Fibroblast of lung (primary cell): ENCODE results near the gene AFTPH. TPM values are rescaled to one million over a fixed set of nuclear protein-coding genes. Genes with fewer than 3 reads are reported as not detected.

Experiments used
- DNase-seq, 2 donors: peaks; one replicate each; pipeline versions ENCODE4 v3.0.0 to v3.0.0-alpha.2; 2010; ENCODE audit warnings: low read depth in 2 of 2
- H2AFZ ChIP-seq: 2 replicates; pipeline ENCODE4 v1.5.1; 2012; ENCODE audit warnings: low read length, control low read depth, inconsistent platforms
- H3K27ac ChIP-seq: 2 replicates; pipeline ENCODE4 v1.5.1; 2011; ENCODE audit warnings: low read length, control low read depth; ENCODE audit not compliant: insufficient read depth
- H3K27me3 ChIP-seq: 2 replicates; pipeline ENCODE4 v1.5.1; 2011; ENCODE audit warnings: mild to moderate bottlenecking, low read length; ENCODE audit not compliant: control insufficient read depth, insufficient read depth
- H3K36me3 ChIP-seq: 2 replicates; pipeline ENCODE4 v1.5.1; 2011; ENCODE audit warnings: low read length; ENCODE audit not compliant: control insufficient read depth, insufficient read depth
- H3K4me1 ChIP-seq: 2 replicates; pipeline ENCODE4 v1.5.1; 2011; ENCODE audit warnings: low read length; ENCODE audit not compliant: control insufficient read depth, insufficient read depth; ENCODE audit errors: extremely low read depth
- H3K4me2 ChIP-seq: 2 replicates; pipeline ENCODE4 v1.5.1; 2011; ENCODE audit warnings: low read length, control low read depth; ENCODE audit not compliant: insufficient read depth; ENCODE audit errors: extremely low read depth
- H3K4me3 ChIP-seq, 4 experiments: fragments of 200-600 bp in 1 of 4; sonication (generic) in 1 of 4; replicated peaks in 1 of 4; 2 replicates each; pipeline ENCODE4 v1.5.1; 2011 to 2016; ENCODE audit warnings: low read length in 4 of 4, low read depth in 3 of 4, mild to moderate bottlenecking in 3 of 4, control low read depth in 2 of 4, inconsistent platforms in 1 of 4, mixed read lengths in 1 of 4; ENCODE audit not compliant: insufficient read depth in 1 of 4; ENCODE audit errors: control extremely low read depth in 1 of 4
- H3K79me2 ChIP-seq: 2 replicates; pipeline ENCODE4 v1.5.1; 2012; ENCODE audit warnings: mild to moderate bottlenecking, low read length, inconsistent platforms; ENCODE audit not compliant: control insufficient read depth, insufficient read depth
- H3K9ac ChIP-seq: 2 replicates; pipeline ENCODE4 v1.5.1; 2011; ENCODE audit warnings: mild to moderate bottlenecking, low read length, control low read depth; ENCODE audit not compliant: insufficient read depth
- H3K9me3 ChIP-seq: 2 replicates; pipeline ENCODE4 v1.5.1; 2012; ENCODE audit warnings: low read depth, low read length; ENCODE audit not compliant: control insufficient read depth, insufficient read depth
- H4K20me1 ChIP-seq: 2 replicates; pipeline ENCODE4 v1.5.1; 2011; ENCODE audit warnings: low read length; ENCODE audit not compliant: control insufficient read depth, insufficient read depth; ENCODE audit errors: extremely low read depth
- EZH2 ChIP-seq: IDR thresholded peaks from 2 replicates; pipeline ENCODE4 v1.5.1; 2012; ENCODE audit warnings: low read length, control low read depth, mild to moderate bottlenecking; ENCODE audit errors: missing control alignments
- polyA plus RNA-seq, 2 donors: library from polyadenylated mRNA; depleted of rRNA in 1 of 2; stranded (reverse) in 1 of 2; unstranded in 1 of 2; fragments of >200 nt; gene quantifications; 2 replicates each; pipeline ENCODE4 v1.2.1, GENCODE V29; 2011 to 2012; ENCODE audit warnings: missing spikeins in 1 of 2
- total RNA-seq: library from RNA; depleted of rRNA; stranded (reverse); fragments of >200 nt; gene quantifications from 2 replicates; pipeline ENCODE4 v1.2.1, GENCODE V29; 2014
- TF ChIP-seq, protein P1 (sequence below), 2 donors: IDR thresholded peaks in 1 of 2; conservative IDR thresholded peaks in 1 of 2; 1 replicate in 1 of 2; 2 replicates in 1 of 2; pipeline ENCODE4 v1.5.1; 2011 to 2012; ENCODE audit warnings: low read length in 2 of 2, control low read depth in 1 of 2, inconsistent platforms in 1 of 2, low read depth in 1 of 2, mild to moderate bottlenecking in 1 of 2

AFTPH gene
- total and polyA plus RNA-seq, 2 donors (not counting 1 experiment from before 2014, with no cell fraction given), result 15.8 to 43.3 TPM

- no peaks in the 10 kb centered on the region for H3K79me2 ChIP-seq
- peaks cover 15% of the 10 kb centered on the region for H3K27me3 ChIP-seq
- TF ChIP-seq EZH2, result no peak
- TF ChIP-seq, protein P1, sequence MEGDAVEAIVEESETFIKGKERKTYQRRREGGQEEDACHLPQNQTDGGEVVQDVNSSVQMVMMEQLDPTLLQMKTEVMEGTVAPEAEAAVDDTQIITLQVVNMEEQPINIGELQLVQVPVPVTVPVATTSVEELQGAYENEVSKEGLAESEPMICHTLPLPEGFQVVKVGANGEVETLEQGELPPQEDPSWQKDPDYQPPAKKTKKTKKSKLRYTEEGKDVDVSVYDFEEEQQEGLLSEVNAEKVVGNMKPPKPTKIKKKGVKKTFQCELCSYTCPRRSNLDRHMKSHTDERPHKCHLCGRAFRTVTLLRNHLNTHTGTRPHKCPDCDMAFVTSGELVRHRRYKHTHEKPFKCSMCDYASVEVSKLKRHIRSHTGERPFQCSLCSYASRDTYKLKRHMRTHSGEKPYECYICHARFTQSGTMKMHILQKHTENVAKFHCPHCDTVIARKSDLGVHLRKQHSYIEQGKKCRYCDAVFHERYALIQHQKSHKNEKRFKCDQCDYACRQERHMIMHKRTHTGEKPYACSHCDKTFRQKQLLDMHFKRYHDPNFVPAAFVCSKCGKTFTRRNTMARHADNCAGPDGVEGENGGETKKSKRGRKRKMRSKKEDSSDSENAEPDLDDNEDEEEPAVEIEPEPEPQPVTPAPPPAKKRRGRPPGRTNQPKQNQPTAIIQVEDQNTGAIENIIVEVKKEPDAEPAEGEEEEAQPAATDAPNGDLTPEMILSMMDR (conservative IDR thresholded peaks at IDR 0.05 in 1 of 2, IDR thresholded peaks at IDR 0.05 in 1 of 2; ENCODE audit: low read depth in 1 of 2, low read length in 2 of 2), result no peak
- no peak overlapping the region for H3K9ac ChIP-seq
- H3K4me3 ChIP-seq, result no peak overlapping the region
- H3K4me2 ChIP-seq, result no peak overlapping the region
- no peak overlapping the region for H3K27ac ChIP-seq
- no peaks in the 10 kb centered on the region for H3K9me3 ChIP-seq
- no peak overlapping the region for H2AFZ ChIP-seq
- H3K36me3 ChIP-seq, result no peaks in the 10 kb centered on the region
- no peaks in the 10 kb centered on the region for H3K4me1 ChIP-seq
- no peak for DNase-seq
- no peaks in the 10 kb centered on the region for H4K20me1 ChIP-seq
These were observed 10.1 kb upstream of the AFTPH start for GRCh38 chr2:64514008-64514407.

DNA sequence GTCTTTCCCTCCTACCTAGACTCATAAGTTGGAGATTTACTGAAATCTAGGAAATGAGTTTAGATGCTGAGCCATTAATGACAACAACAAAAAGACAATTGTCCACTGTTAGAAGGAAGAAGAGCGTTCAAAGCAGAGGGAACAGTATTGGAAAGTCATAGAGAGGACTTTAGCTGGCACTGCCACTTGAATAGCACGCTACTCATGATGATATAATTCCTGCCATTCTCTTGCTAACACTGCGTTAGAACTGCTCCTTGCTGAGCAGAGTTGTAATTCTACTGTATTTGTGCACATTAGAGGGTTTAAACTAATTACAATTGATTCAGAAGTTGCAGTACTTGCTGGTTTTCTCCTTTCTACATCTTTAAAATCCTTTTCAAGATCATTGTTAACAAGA, 9.0 kb upstream of the AFTPH start:
- Histone ChIP-seq H3K4me3 (no peak overlapping the region), H3K4me2 (no peak overlapping the region), H3K79me2 (no peaks in the 10 kb centered on the region), H3K36me3 (no peaks in the 10 kb centered on the region), H4K20me1 (no peaks in the 10 kb centered on the region), H3K9me3 (no peaks in the 10 kb centered on the region), H2AFZ (no peak overlapping the region), H3K9ac (no peak overlapping the region), H3K27ac (no peak overlapping the region), H3K27me3 (peaks cover 15% of the 10 kb centered on the region), H3K4me1 (no peaks in the 10 kb centered on the region)
- TF ChIP-seq EZH2, result no peak
- TF ChIP-seq, protein P1 (conservative IDR thresholded peaks at IDR 0.05 in 1 of 2, IDR thresholded peaks at IDR 0.05 in 1 of 2; ENCODE audit: low read depth in 1 of 2, low read length in 2 of 2), result no peak
- no peak for DNase-seq

- H4K20me1 ChIP-seq, result no peaks in the 10 kb centered on the region
- H2AFZ ChIP-seq, result no peak overlapping the region
- no peak overlapping the region for H3K4me2 ChIP-seq
- H3K4me1 ChIP-seq, result no peaks in the 10 kb centered on the region
- no peaks in the 10 kb centered on the region for H3K79me2 ChIP-seq
- H3K4me3 ChIP-seq, result no peak overlapping the region
- no peak overlapping the region for H3K9ac ChIP-seq
- peaks cover 15% of the 10 kb centered on the region for H3K27me3 ChIP-seq
- no peak for DNase-seq
- H3K36me3 ChIP-seq, result no peaks in the 10 kb centered on the region
- no peak overlapping the region for H3K27ac ChIP-seq
- TF ChIP-seq EZH2, result no peak
- TF ChIP-seq, protein P1 (conservative IDR thresholded peaks at IDR 0.05 in 1 of 2, IDR thresholded peaks at IDR 0.05 in 1 of 2; ENCODE audit: low read depth in 1 of 2, low read length in 2 of 2), result no peak
- no peaks in the 10 kb centered on the region for H3K9me3 ChIP-seq
These were observed 7.2 kb upstream of the AFTPH start for GRCh38 chr2:64516651-64517510.
